ES-I3 (cell line): ENCODE measurements around the gene NLK.
"Not testable (repeated sequence)": the region's sequence is repeated elsewhere in the genome, so short reads cannot be mapped to it uniquely, and the experiment has no call there.

Source experiments
- H3K36me3 ChIP-seq: 2 replicates; pipeline ENCODE4 v1.6.1; 2013; ENCODE audit warnings: mild to moderate bottlenecking, low read length, control low read depth, moderate library complexity; ENCODE audit not compliant: insufficient read depth
- H3K4me1 ChIP-seq: 2 replicates; pipeline ENCODE4 v1.6.1; 2013; ENCODE audit warnings: mild to moderate bottlenecking, control low read depth, low read length; ENCODE audit not compliant: insufficient read depth
- H3K9ac ChIP-seq: 2 replicates; pipeline ENCODE4 v1.6.1; 2013; ENCODE audit warnings: low read depth, mild to moderate bottlenecking, low read length, moderate library complexity
- H3K9me3 ChIP-seq: 2 replicates; pipeline ENCODE4 v1.6.1; 2013; ENCODE audit warnings: mild to moderate bottlenecking, low read length, moderate library complexity; ENCODE audit not compliant: control insufficient read depth, insufficient read depth

The NLK gene

DNA sequence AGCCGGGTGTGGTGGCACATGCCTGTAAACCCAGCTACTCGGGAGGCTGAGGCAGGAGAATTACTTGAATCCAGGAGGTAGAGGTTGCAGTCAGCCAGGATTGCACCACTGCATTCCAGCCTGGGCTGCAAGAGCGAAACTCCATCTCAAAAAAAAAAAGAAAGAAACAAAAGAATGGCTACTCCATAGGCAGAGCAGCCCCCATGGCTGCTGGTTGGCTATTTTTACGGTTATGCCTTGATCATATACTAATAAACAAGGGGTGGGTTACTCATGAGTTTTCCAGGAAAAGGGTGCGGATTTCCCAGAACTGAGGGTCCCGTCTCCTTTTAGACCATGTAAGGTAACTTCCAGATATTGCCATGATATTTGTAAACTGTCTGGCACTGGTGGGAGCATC is 200.3 kb downstream of the NLK start:
- Histone ChIP-seq H3K36me3 (no peaks in the 10 kb centered on the region), H3K4me1 (no peaks in the 10 kb centered on the region), H3K9ac (no peak overlapping the region), H3K9me3 (no peaks in the 10 kb centered on the region)

DNA sequence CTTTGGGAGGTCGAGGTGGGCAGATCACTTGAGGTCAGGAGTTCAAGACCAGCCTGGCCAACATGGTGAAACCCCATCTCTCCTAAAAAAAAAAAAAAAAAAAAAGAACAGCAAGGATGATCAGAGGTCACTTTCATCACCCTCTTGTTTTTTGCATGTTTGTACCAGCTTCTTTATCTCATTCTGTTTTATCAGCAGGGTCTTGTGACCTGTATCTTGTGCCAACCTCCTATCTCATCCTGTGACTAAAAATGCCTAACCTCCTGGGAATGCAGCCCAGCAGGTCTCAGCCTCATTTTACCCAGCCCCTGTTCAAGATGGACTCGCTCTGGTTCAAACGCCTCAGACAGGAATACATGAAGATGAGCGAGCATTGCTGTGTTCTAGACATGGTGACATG is 200.8 kb downstream of the NLK start:
- not testable (repeated sequence) for H3K9me3 ChIP-seq, H3K36me3 ChIP-seq, H3K9ac ChIP-seq, H3K4me1 ChIP-seq

DNA sequence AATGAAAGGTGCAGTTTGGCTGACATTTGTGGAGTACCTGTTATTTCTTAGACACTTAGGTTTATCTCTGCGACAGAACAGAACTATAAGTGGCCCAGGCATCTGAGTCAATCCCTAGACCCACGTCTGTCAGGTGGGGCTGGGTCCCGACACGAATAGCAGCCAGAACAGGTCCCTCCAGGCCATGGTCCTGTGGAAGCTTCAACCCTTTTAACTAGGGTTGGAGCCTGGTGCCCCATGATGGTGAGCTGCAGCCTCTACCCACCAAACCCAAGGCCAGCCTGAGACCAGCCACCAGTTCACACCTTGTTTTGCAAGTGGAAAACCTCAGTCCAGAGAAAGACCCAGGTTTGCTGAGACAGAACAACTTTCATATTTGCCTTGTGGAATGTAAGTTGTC is 202.0 kb downstream of the NLK start:
- Histone ChIP-seq H3K9me3 (no peaks in the 10 kb centered on the region), H3K36me3 (no peaks in the 10 kb centered on the region), H3K9ac (no peak overlapping the region), H3K4me1 (no peaks in the 10 kb centered on the region)
